Loucy (cell line): Measurements from ENCODE around the gene SND1.

Source experiments
- CTCF ChIP-seq: fragments of 200-600 bp; sonication (generic); conservative IDR thresholded peaks from 2 replicates; pipeline ENCODE4 v1.5.1; 2014; ENCODE audit warnings: mild to moderate bottlenecking, antibody characterized with exemption, low read length
- EZH2phosphoT487 ChIP-seq: fragments of 200-600 bp; IDR thresholded peaks from 2 replicates; pipeline ENCODE4 v1.6.1; 2018; ENCODE audit warnings: antibody characterized with exemption, mild to moderate bottlenecking, moderate library complexity, borderline replicate concordance

- no peak for TF ChIP-seq CTCF
- TF ChIP-seq EZH2phosphoT487: no peak
Measured at GRCh38 chr7:127652333-127653248, 597 bp downstream of the SND1 start.
